ENCODE results near the gene DLG3.

DNA sequence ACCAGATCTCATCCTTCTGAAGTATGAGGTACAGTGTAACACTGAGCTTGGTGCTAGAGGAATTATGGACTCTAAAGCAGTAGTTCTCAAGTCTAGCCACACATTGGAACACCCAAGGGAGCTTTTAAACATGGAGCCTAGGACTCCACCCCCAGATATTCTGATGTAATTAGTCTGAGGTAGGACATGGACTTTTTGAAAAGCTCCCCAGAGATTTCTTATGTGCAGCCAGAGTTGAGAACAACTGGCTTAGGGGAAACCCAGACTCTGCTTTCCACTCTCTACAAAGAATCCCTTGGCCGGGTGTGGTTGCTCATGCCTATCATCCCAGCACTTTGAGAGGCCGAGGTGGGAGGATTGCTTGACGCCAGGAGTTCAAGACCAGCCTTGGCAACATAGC, 33.2 kb upstream of the DLG3 start:
- no peak for TF ChIP-seq JUN (IDR thresholded peaks at IDR 0.05; ENCODE audit: low read depth, low read length)
- TF ChIP-seq KDM5A (IDR thresholded peaks at IDR 0.05; ENCODE audit: low read length): no peak
- TF ChIP-seq, protein P1, sequence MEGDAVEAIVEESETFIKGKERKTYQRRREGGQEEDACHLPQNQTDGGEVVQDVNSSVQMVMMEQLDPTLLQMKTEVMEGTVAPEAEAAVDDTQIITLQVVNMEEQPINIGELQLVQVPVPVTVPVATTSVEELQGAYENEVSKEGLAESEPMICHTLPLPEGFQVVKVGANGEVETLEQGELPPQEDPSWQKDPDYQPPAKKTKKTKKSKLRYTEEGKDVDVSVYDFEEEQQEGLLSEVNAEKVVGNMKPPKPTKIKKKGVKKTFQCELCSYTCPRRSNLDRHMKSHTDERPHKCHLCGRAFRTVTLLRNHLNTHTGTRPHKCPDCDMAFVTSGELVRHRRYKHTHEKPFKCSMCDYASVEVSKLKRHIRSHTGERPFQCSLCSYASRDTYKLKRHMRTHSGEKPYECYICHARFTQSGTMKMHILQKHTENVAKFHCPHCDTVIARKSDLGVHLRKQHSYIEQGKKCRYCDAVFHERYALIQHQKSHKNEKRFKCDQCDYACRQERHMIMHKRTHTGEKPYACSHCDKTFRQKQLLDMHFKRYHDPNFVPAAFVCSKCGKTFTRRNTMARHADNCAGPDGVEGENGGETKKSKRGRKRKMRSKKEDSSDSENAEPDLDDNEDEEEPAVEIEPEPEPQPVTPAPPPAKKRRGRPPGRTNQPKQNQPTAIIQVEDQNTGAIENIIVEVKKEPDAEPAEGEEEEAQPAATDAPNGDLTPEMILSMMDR (IDR thresholded peaks at IDR 0.05; ENCODE audit: control extremely low read depth in 1 of 3, insufficient read depth in 1 of 3, low read depth in 1 of 3, low read length in 3 of 3): no peak
- no peak for TF ChIP-seq USF2 (IDR thresholded peaks at IDR 0.05; ENCODE audit: low read length)
- no peak for TF ChIP-seq YY1 (IDR thresholded peaks at IDR 0.05; ENCODE audit: low read depth, low read length)
- TF ChIP-seq, protein P2, sequence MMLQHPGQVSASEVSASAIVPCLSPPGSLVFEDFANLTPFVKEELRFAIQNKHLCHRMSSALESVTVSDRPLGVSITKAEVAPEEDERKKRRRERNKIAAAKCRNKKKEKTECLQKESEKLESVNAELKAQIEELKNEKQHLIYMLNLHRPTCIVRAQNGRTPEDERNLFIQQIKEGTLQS (IDR thresholded peaks at IDR 0.05; ENCODE audit: insufficient read depth, low read depth, low read length): no peak
- TF ChIP-seq EP300 (IDR thresholded peaks at IDR 0.05; ENCODE audit: borderline replicate concordance in 1 of 2, low read depth in 2 of 2, low read length in 2 of 2): no peak
- TF ChIP-seq POLR2A (IDR thresholded peaks at IDR 0.05; ENCODE audit: control extremely low read depth in 1 of 2, low read depth in 2 of 2, low read length in 2 of 2): no peak
- no peak for TF ChIP-seq POLR2AphosphoS5 (IDR thresholded peaks at IDR 0.05; ENCODE audit: low read depth, low read length)
- TF ChIP-seq RAD21 (IDR thresholded peaks at IDR 0.05 in 1 of 2, conservative IDR thresholded peaks at IDR 0.05 in 1 of 2; ENCODE audit: low read depth in 2 of 2, low read length in 2 of 2): no peak
- TF ChIP-seq ZNF274 (IDR thresholded peaks at IDR 0.05; ENCODE audit: borderline replicate concordance, extremely low read depth, low read length): no peak
- TF ChIP-seq, protein P3, sequence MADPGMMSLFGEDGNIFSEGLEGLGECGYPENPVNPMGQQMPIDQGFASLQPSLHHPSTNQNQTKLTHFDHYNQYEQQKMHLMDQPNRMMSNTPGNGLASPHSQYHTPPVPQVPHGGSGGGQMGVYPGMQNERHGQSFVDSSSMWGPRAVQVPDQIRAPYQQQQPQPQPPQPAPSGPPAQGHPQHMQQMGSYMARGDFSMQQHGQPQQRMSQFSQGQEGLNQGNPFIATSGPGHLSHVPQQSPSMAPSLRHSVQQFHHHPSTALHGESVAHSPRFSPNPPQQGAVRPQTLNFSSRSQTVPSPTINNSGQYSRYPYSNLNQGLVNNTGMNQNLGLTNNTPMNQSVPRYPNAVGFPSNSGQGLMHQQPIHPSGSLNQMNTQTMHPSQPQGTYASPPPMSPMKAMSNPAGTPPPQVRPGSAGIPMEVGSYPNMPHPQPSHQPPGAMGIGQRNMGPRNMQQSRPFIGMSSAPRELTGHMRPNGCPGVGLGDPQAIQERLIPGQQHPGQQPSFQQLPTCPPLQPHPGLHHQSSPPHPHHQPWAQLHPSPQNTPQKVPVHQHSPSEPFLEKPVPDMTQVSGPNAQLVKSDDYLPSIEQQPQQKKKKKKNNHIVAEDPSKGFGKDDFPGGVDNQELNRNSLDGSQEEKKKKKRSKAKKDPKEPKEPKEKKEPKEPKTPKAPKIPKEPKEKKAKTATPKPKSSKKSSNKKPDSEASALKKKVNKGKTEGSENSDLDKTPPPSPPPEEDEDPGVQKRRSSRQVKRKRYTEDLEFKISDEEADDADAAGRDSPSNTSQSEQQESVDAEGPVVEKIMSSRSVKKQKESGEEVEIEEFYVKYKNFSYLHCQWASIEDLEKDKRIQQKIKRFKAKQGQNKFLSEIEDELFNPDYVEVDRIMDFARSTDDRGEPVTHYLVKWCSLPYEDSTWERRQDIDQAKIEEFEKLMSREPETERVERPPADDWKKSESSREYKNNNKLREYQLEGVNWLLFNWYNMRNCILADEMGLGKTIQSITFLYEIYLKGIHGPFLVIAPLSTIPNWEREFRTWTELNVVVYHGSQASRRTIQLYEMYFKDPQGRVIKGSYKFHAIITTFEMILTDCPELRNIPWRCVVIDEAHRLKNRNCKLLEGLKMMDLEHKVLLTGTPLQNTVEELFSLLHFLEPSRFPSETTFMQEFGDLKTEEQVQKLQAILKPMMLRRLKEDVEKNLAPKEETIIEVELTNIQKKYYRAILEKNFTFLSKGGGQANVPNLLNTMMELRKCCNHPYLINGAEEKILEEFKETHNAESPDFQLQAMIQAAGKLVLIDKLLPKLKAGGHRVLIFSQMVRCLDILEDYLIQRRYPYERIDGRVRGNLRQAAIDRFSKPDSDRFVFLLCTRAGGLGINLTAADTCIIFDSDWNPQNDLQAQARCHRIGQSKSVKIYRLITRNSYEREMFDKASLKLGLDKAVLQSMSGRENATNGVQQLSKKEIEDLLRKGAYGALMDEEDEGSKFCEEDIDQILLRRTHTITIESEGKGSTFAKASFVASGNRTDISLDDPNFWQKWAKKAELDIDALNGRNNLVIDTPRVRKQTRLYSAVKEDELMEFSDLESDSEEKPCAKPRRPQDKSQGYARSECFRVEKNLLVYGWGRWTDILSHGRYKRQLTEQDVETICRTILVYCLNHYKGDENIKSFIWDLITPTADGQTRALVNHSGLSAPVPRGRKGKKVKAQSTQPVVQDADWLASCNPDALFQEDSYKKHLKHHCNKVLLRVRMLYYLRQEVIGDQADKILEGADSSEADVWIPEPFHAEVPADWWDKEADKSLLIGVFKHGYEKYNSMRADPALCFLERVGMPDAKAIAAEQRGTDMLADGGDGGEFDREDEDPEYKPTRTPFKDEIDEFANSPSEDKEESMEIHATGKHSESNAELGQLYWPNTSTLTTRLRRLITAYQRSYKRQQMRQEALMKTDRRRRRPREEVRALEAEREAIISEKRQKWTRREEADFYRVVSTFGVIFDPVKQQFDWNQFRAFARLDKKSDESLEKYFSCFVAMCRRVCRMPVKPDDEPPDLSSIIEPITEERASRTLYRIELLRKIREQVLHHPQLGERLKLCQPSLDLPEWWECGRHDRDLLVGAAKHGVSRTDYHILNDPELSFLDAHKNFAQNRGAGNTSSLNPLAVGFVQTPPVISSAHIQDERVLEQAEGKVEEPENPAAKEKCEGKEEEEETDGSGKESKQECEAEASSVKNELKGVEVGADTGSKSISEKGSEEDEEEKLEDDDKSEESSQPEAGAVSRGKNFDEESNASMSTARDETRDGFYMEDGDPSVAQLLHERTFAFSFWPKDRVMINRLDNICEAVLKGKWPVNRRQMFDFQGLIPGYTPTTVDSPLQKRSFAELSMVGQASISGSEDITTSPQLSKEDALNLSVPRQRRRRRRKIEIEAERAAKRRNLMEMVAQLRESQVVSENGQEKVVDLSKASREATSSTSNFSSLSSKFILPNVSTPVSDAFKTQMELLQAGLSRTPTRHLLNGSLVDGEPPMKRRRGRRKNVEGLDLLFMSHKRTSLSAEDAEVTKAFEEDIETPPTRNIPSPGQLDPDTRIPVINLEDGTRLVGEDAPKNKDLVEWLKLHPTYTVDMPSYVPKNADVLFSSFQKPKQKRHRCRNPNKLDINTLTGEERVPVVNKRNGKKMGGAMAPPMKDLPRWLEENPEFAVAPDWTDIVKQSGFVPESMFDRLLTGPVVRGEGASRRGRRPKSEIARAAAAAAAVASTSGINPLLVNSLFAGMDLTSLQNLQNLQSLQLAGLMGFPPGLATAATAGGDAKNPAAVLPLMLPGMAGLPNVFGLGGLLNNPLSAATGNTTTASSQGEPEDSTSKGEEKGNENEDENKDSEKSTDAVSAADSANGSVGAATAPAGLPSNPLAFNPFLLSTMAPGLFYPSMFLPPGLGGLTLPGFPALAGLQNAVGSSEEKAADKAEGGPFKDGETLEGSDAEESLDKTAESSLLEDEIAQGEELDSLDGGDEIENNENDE (IDR thresholded peaks at IDR 0.05; ENCODE audit: insufficient replicate concordance, low read length): no peak
